Measurements from ENCODE around the gene HOXB6.

Gene HOXB6

GRCh38 chr17:48596735-48597527, 7.9 kb downstream of the HOXB6 start:
- Mint-ChIP-seq H3K9me3 (no peaks in the 10 kb centered on the region), H3K36me3 (ENCODE audit: insufficient read depth) (peaks cover 19% of the 10 kb centered on the region), H3K27ac (ENCODE audit: low read depth) (peak overlapping the region; percentile 6), H3K27me3 (peaks cover 100% of the 10 kb centered on the region), H3K4me1 (peaks cover 51% of the 10 kb centered on the region), H3K4me3 (peak overlapping the region; percentile 82)
- DNase-seq (ENCODE audit: low spot score in 2 of 2) = no peak
- ATAC-seq (replicated peaks; ENCODE audit: extremely low read depth, poor library complexity, severe bottlenecking) = no peak

- Mint-ChIP-seq H3K27me3 (peaks cover 100% of the 10 kb centered on the region), H3K27ac (ENCODE audit: low read depth) (peak overlapping the region; percentile 6), H3K4me1 (peaks cover 47% of the 10 kb centered on the region), H3K9me3 (no peaks in the 10 kb centered on the region), H3K36me3 (ENCODE audit: insufficient read depth) (peaks cover 19% of the 10 kb centered on the region), H3K4me3 (peak overlapping the region; percentile 82)
- no peak for ATAC-seq (replicated peaks; ENCODE audit: extremely low read depth, poor library complexity, severe bottlenecking)
- no peak for DNase-seq (ENCODE audit: low spot score in 2 of 2)
These were observed 8.6 kb downstream of the HOXB6 start for GRCh38 chr17:48596000-48596734.

- Mint-ChIP-seq H3K9me3 (no peaks in the 10 kb centered on the region), H3K4me1 (peaks cover 47% of the 10 kb centered on the region), H3K36me3 (ENCODE audit: insufficient read depth) (peaks cover 19% of the 10 kb centered on the region), H3K27ac (ENCODE audit: low read depth) (no peak overlapping the region), H3K4me3 (no peak overlapping the region), H3K27me3 (peaks cover 95% of the 10 kb centered on the region)
- DNase-seq (ENCODE audit: low spot score in 2 of 2) (no peak), ATAC-seq (replicated peaks; ENCODE audit: extremely low read depth, poor library complexity, severe bottlenecking) (no peak)
These were observed 9.3 kb downstream of the HOXB6 start for GRCh38 chr17:48595278-48595999.

DNA sequence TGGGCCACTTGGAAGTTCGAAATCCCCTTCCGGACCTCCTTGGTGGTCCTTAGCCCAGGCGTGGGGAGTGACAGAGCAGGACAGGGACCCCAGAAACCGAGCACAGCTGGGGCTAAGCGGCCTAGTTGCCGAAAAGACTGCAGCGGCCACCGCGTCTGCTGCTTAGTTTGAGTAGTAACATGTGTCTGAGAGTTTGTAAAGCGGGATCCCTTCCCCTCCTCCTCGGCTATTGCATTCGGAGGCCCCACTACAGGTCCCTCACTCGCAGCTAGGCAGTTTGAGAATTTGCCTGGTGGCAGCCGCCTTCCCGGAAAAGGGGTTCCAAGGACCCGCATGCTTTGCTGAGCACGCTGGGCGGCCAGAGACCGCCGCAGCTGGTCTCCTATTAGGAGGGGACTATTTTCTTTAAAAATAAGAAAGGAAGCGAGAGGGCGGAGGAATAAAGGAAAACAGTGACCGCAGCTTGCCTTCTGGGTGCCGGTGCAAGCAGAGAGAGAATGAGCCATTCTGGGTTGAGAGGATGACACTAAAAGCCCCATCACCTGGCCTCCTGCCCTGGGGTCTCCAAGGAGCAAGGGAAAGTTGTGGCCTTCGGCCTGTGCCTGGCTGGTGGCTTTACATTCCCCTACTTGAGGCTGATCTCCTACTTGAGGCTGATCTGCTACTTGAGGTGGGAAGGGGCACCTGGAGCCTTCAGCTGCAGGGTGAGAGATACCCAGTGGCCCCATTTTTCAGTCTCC, 10.1 kb downstream of the HOXB6 start:
- no peak for DNase-seq (ENCODE audit: low spot score in 2 of 2)
- Mint-ChIP-seq H3K4me1 (peaks cover 47% of the 10 kb centered on the region), H3K4me3 (no peak overlapping the region), H3K36me3 (ENCODE audit: insufficient read depth) (peaks cover 20% of the 10 kb centered on the region), H3K9me3 (no peaks in the 10 kb centered on the region), H3K27ac (ENCODE audit: low read depth) (no peak overlapping the region), H3K27me3 (peaks cover 95% of the 10 kb centered on the region)
- ATAC-seq (replicated peaks; ENCODE audit: extremely low read depth, poor library complexity, severe bottlenecking) = no peak

GRCh38 chr17:48593840-48594537, 10.8 kb downstream of the HOXB6 start:
- no peaks in the 10 kb centered on the region for H3K9me3 Mint-ChIP-seq
- peaks cover 20% of the 10 kb centered on the region for H3K36me3 Mint-ChIP-seq (ENCODE audit: insufficient read depth)
- ATAC-seq (replicated peaks; ENCODE audit: extremely low read depth, poor library complexity, severe bottlenecking) = peak; percentile 60
- DNase-seq (ENCODE audit: low spot score in 2 of 2) = peak; percentile 74 to 81
- H3K4me3 Mint-ChIP-seq = peak overlapping the region; percentile 80
- no peak overlapping the region for H3K27ac Mint-ChIP-seq (ENCODE audit: low read depth)
- H3K27me3 Mint-ChIP-seq = peaks cover 93% of the 10 kb centered on the region
- peaks cover 47% of the 10 kb centered on the region for H3K4me1 Mint-ChIP-seq

DNA sequence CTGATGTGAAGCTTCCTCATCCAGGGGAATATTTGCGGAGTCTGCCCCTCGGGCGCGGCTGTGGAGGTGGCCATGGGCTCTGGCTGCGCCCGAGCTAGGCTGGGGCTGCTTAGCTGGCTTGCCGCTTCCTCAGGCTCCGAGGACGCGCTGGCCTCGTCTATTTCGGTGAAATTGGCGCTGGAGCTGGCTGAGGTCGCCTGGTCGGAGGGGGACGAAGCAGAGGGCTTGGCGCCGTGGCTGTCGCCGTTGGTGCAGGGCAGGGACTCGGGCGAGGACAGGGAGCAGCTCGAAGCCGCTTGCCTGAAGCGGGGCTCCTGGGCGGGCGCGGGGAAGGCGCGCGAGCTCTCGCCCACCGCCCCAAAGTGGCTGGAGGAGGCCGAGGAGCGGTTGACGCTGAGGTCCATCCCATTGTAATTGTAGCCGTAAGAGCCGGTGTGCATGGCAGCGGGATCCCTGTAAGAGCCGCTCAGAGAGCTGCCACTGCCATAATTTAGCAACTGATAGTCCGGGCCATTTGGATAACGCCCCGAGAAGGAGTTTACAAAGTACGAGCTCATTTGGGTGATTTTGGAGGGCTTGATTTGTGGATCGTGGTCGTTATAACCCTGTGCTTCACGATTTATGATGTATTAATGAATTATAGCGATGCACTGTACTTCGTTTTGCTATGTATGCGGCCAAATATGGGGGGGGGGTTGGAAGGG, 11.5 kb downstream of the HOXB6 start, which contains the start of gene HOXB5:
TSS of gene HOXB5 (minus strand) at position 654 of the 704 bp plus-strand sequence. CDS start at position 557, 97 bp downstream.
- Mint-ChIP-seq H3K27ac (ENCODE audit: low read depth) (no peak within 1 kb of the TSS), H3K9me3 (no peaks in the 10 kb centered on the region), H3K36me3 (ENCODE audit: insufficient read depth) (peaks cover 20% of the 10 kb centered on the region), H3K4me1 (peaks cover 40% of the 10 kb centered on the region), H3K27me3 (peaks cover 91% of the 10 kb centered on the region), H3K4me3 (peak within 1 kb of the TSS; percentile 80)
- DNase-seq (ENCODE audit: low spot score in 2 of 2) (no peak), ATAC-seq (replicated peaks; ENCODE audit: extremely low read depth, poor library complexity, severe bottlenecking) (no peak)

DNA sequence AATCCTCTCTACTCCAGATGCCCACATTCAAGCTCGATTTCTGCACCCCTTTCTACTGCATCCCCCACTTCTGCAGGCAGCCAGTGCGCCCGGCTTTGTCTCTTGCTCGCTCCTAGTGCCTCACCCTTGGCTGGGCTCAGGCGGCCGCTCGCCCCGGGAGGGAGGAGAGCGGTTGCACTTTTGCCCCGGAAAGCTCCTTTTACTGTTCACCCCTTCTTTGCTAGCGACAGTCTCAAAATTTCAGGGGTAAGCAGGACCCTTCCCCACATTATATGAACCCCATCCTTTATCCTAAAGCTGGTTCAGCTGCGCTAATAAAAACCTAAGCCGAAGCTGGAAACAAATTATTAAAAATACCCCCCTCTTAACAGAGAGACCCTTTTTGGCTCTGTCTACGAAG, 12.2 kb downstream of the HOXB6 start:
- H3K27ac Mint-ChIP-seq (ENCODE audit: low read depth) = no peak overlapping the region
- DNase-seq (ENCODE audit: low spot score in 2 of 2) (no peak), ATAC-seq (replicated peaks; ENCODE audit: extremely low read depth, poor library complexity, severe bottlenecking) (no peak)
- peaks cover 91% of the 10 kb centered on the region for H3K27me3 Mint-ChIP-seq
- H3K9me3 Mint-ChIP-seq = no peaks in the 10 kb centered on the region
- H3K36me3 Mint-ChIP-seq (ENCODE audit: insufficient read depth) = peaks cover 19% of the 10 kb centered on the region
- peak overlapping the region; percentile 80 for H3K4me3 Mint-ChIP-seq
- H3K4me1 Mint-ChIP-seq = peaks cover 33% of the 10 kb centered on the region

DNA sequence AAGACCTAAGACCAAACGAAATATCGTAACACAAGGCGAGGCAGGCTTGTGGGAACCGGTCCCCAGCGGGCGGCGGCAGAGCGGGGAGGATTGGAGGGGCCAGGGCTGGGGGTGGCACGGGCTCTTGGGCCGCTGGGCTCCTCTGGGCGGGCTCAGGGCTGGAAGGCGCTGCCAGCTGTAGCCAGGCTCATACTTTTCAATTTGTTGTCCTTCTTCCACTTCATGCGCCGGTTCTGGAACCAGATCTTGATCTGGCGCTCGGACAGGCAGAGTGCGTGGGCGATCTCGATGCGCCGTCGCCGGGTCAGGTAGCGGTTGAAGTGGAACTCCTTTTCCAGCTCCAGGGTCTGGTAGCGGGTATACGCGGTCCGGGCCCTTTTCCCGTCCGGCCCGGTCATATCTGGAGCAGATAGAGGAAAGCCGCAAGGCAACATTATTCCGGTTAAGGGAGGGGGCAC, 12.7 kb downstream of the HOXB6 start:
- DNase-seq (ENCODE audit: low spot score in 2 of 2) (no peak), ATAC-seq (replicated peaks; ENCODE audit: extremely low read depth, poor library complexity, severe bottlenecking) (no peak)
- Mint-ChIP-seq H3K36me3 (ENCODE audit: insufficient read depth) (peaks cover 17% of the 10 kb centered on the region), H3K4me3 (peak overlapping the region; percentile 4), H3K27ac (ENCODE audit: low read depth) (no peak overlapping the region), H3K27me3 (peaks cover 91% of the 10 kb centered on the region), H3K4me1 (peaks cover 28% of the 10 kb centered on the region), H3K9me3 (no peaks in the 10 kb centered on the region)

- no peak for ATAC-seq (replicated peaks; ENCODE audit: extremely low read depth, poor library complexity, severe bottlenecking)
- peaks cover 91% of the 10 kb centered on the region for H3K27me3 Mint-ChIP-seq
- H3K36me3 Mint-ChIP-seq (ENCODE audit: insufficient read depth) = peaks cover 15% of the 10 kb centered on the region
- H3K9me3 Mint-ChIP-seq = no peaks in the 10 kb centered on the region
- H3K4me3 Mint-ChIP-seq = peak overlapping the region; percentile 4
- DNase-seq (ENCODE audit: low spot score in 2 of 2) = no peak
- peaks cover 23% of the 10 kb centered on the region for H3K4me1 Mint-ChIP-seq
- H3K27ac Mint-ChIP-seq (ENCODE audit: low read depth) = no peak overlapping the region
These were observed 13.3 kb downstream of the HOXB6 start for GRCh38 chr17:48591255-48592056.

DNA sequence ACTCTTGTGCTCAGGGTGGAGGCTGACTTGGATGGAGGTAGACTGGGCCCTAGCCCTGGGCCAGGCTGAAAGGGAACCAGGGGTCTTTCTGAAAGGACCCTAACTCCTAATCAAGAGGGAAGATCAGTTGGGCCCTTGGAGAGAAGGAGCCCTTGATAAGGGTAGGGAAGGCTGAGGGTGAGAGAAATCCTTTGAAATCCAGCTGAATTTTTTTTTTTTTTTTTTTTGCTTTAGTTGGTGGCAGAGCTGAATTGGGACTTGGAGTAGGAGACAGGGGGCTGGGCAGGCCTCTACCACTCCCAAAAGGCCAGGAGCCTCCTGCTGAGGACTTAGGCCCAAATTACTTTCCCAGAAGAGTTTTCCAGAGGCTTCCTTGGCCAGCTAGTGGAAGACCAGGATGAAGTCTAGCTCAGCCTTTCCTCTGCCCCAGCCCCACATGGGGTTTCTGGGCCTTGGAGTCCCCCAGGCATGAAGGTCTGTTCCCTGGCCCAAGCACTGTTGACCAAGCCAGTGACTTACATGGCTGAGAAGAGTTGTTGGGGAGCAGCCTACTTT, 14.1 kb downstream of the HOXB6 start:
- peaks cover 27% of the 10 kb centered on the region for H3K4me1 Mint-ChIP-seq
- H3K27ac Mint-ChIP-seq (ENCODE audit: low read depth) = no peak overlapping the region
- DNase-seq (ENCODE audit: low spot score in 2 of 2) (no peak), ATAC-seq (replicated peaks; ENCODE audit: extremely low read depth, poor library complexity, severe bottlenecking) (no peak)
- no peak overlapping the region for H3K4me3 Mint-ChIP-seq
- peaks cover 19% of the 10 kb centered on the region for H3K36me3 Mint-ChIP-seq (ENCODE audit: insufficient read depth)
- H3K9me3 Mint-ChIP-seq = no peaks in the 10 kb centered on the region
- peaks cover 91% of the 10 kb centered on the region for H3K27me3 Mint-ChIP-seq

Data from central memory CD8-positive, alpha-beta T cell (primary cell).